Neuronal stem cell (in vitro differentiated cells): ENCODE measurements around the gene AAGAB.

Experiments
- DNase-seq: peaks from one replicate; pipeline ENCODE4 v3.0.0-alpha.2; 2013; ENCODE audit warnings: low spot score
- H2AFZ ChIP-seq: one replicate; pipeline ENCODE4 v1.6.1; 2013; ENCODE audit warnings: mild to moderate bottlenecking, low read length, inconsistent platforms
- H2AK5ac ChIP-seq: 2 replicates; pipeline ENCODE4 v1.6.1; 2013; ENCODE audit warnings: low read depth, mild to moderate bottlenecking, inconsistent platforms, low read length, moderate library complexity, mixed read lengths
- H2BK120ac ChIP-seq: 2 replicates; pipeline ENCODE4 v1.6.1; 2013; ENCODE audit warnings: low read depth, mild to moderate bottlenecking, inconsistent platforms, low read length, moderate library complexity, mixed read lengths
- H2BK12ac ChIP-seq: one replicate; pipeline ENCODE4 v1.6.1; 2013; ENCODE audit warnings: low read length, inconsistent platforms
- H2BK15ac ChIP-seq: 2 replicates; pipeline ENCODE4 v1.6.1; 2013; ENCODE audit warnings: mild to moderate bottlenecking, low read length, inconsistent platforms, mixed read lengths
- H2BK5ac ChIP-seq: one replicate; pipeline ENCODE4 v1.6.1; 2013; ENCODE audit warnings: inconsistent platforms, mild to moderate bottlenecking, low read length, moderate library complexity
- H3K14ac ChIP-seq: one replicate; pipeline ENCODE4 v1.6.1; 2013; ENCODE audit warnings: low read length, inconsistent platforms
- H3K18ac ChIP-seq: 2 replicates; pipeline ENCODE4 v1.6.1; 2013; ENCODE audit warnings: low read length, inconsistent platforms
- H3K23ac ChIP-seq: 2 replicates; pipeline ENCODE4 v1.6.1; 2013; ENCODE audit warnings: low read depth, mild to moderate bottlenecking, mixed read lengths, low read length, inconsistent platforms; ENCODE audit not compliant: poor library complexity
- H3K27ac ChIP-seq: replicated peaks from 3 replicates; pipeline ENCODE4 v1.5.1; 2013; ENCODE audit warnings: low read length, inconsistent platforms
- H3K27me3 ChIP-seq, 3 experiments: 2 replicates each; pipeline ENCODE4 v1.6.1; 2013; ENCODE audit warnings: low read length in 3 of 3, mild to moderate bottlenecking in 2 of 3, inconsistent platforms in 1 of 3, low read depth in 1 of 3, mixed read lengths in 1 of 3, moderate library complexity in 1 of 3; ENCODE audit not compliant: control insufficient read depth in 3 of 3, insufficient read depth in 3 of 3
- H3K36me3 ChIP-seq, 2 donors: replicated peaks in 1 of 2; 2 replicates each; pipeline ENCODE4 v1.6.1; 2013; ENCODE audit warnings: low read length in 2 of 2; ENCODE audit not compliant: control insufficient read depth in 2 of 2, insufficient read depth in 2 of 2
- H3K4ac ChIP-seq: 2 replicates; pipeline ENCODE4 v1.6.1; 2013; ENCODE audit warnings: inconsistent platforms, mild to moderate bottlenecking, low read length, moderate library complexity
- H3K4me1 ChIP-seq, 2 donors: 1 replicate in 1 of 2; 2 replicates in 1 of 2; pipeline ENCODE4 v1.6.1; 2013; ENCODE audit warnings: low read length in 2 of 2, low read depth in 1 of 2; ENCODE audit not compliant: control insufficient read depth in 2 of 2, insufficient read depth in 1 of 2
- H3K4me2 ChIP-seq: one replicate; pipeline ENCODE4 v1.6.1; 2013; ENCODE audit warnings: mild to moderate bottlenecking, low read length, inconsistent platforms; ENCODE audit not compliant: insufficient read depth, poor library complexity, severe bottlenecking
- H3K4me3 ChIP-seq, 2 donors: 2 replicates each; pipeline ENCODE4 v1.5.1; 2013; ENCODE audit warnings: low read length in 2 of 2, mild to moderate bottlenecking in 2 of 2, inconsistent platforms in 1 of 2, moderate library complexity in 1 of 2
- H3K79me1 ChIP-seq: one replicate; pipeline ENCODE4 v1.6.1; 2013; ENCODE audit warnings: low read depth, mild to moderate bottlenecking, inconsistent platforms, low read length, moderate library complexity
- H3K9ac ChIP-seq: one replicate; pipeline ENCODE4 v1.6.1; 2013; ENCODE audit warnings: mild to moderate bottlenecking, low read depth, low read length, inconsistent platforms; ENCODE audit not compliant: poor library complexity
- H3K9me3 ChIP-seq, 2 donors: replicated peaks in 1 of 2; 2 replicates each; pipeline versions ENCODE3 to v1.6.1; 2013; ENCODE audit warnings: low read length in 2 of 2, mild to moderate bottlenecking in 2 of 2, inconsistent platforms in 1 of 2, low read depth in 1 of 2, mixed read lengths in 1 of 2, moderate library complexity in 1 of 2; ENCODE audit not compliant: control insufficient read depth in 2 of 2, insufficient read depth in 1 of 2
- H4K8ac ChIP-seq: one replicate; pipeline ENCODE4 v1.6.1; 2013; ENCODE audit warnings: low read depth, mild to moderate bottlenecking, inconsistent platforms, low read length, moderate library complexity
- H4K91ac ChIP-seq: one replicate; pipeline ENCODE4 v1.6.1; 2013; ENCODE audit warnings: low read length, low read depth, mild to moderate bottlenecking, inconsistent platforms; ENCODE audit not compliant: poor library complexity
- WGBS, 2 donors: extraction: QIAGEN DNeasy Blood & Tissue Kit; methylation state at CpG; one replicate each; pipeline ENCODE4 v1.1.7; 2013; ENCODE audit warnings: missing lambda C conversion rate in 2 of 2, mixed read lengths in 1 of 2; ENCODE audit not compliant: insufficient read length in 2 of 2, insufficient replicate concordance in 1 of 2; ENCODE audit errors: extremely low coverage in 2 of 2; 5-methylcytosine and 5-hydroxymethylcytosine counted together

AAGAB gene

DNA sequence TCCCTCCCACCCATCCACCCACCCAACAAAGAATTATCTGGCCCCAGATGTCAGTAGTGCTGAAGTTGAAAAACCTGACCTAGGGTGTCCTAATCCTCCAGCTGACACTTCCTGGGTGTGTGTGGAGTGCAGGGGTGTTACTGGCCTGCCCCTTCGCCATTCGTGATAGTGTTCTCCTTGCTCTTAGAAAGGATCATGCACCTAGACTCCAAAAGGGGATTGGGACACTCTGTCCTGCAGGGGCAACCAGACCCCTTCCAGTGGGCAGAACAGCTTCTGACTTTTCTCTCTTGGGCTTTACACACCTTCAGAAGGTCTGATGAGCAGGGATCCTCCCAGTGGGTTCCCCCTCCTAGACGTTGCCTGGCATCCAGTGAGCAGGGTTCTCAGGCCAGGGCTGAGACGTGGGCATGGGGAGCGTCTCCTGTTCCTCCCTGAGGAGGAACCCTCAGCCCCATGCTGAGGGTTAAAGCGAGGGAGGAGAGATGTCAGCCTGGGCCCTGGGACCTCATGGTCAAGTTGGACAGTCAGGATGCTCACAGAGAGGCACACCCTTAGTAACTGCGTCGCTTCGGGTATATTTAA lies 75.0 kb downstream of the AAGAB start:
- no peak overlapping the region for H2BK5ac ChIP-seq
- H3K27ac ChIP-seq: no peak overlapping the region
- H3K9ac ChIP-seq: no peak overlapping the region
- DNase-seq: no peak
- H3K23ac ChIP-seq: no peak overlapping the region
- no peak overlapping the region for H2BK120ac ChIP-seq
- no CpG with 5 or more reads among the region's 9 CpGs for WGBS, 2 donors
- peaks cover 12 to 92% of the 10 kb centered on the region in 2 donors for H3K36me3 ChIP-seq
- H2AFZ ChIP-seq: no peak overlapping the region
- peaks cover 2% of the 10 kb centered on the region for H3K79me1 ChIP-seq
- H3K27me3 ChIP-seq: no peaks in the 10 kb centered on the region
- no peak overlapping the region for H3K18ac ChIP-seq
- peaks cover 4 to 13% of the 10 kb centered on the region in 2 donors for H3K4me1 ChIP-seq
- no peak overlapping the region for H3K4me2 ChIP-seq
- H3K4me3 ChIP-seq: no peak overlapping the region
- H2BK12ac ChIP-seq: no peak overlapping the region
- H3K4ac ChIP-seq: no peak overlapping the region
- H4K8ac ChIP-seq: no peak overlapping the region
- H2BK15ac ChIP-seq: no peak overlapping the region
- H3K9me3 ChIP-seq: no peaks in the 10 kb centered on the region
- no peak overlapping the region for H4K91ac ChIP-seq
- no peak overlapping the region for H3K14ac ChIP-seq
- H2AK5ac ChIP-seq: no peak overlapping the region

GRCh38 chr15:67178569-67179210 lies 75.8 kb downstream of the AAGAB start:
- Histone ChIP-seq H2BK12ac (no peak overlapping the region), H3K4me3 (no peak overlapping the region), H2AK5ac (no peak overlapping the region), H3K14ac (no peak overlapping the region), H3K9ac (no peak overlapping the region), H3K18ac (no peak overlapping the region), H3K4me1 (peaks cover 4 to 13% of the 10 kb centered on the region in 2 donors), H3K79me1 (peaks cover 2% of the 10 kb centered on the region), H3K36me3 (peaks cover 9 to 92% of the 10 kb centered on the region in 2 donors), H3K4me2 (no peak overlapping the region), H2BK5ac (no peak overlapping the region), H3K27ac (no peak overlapping the region), H2AFZ (no peak overlapping the region), H4K91ac (no peak overlapping the region), H4K8ac (no peak overlapping the region), H2BK120ac (no peak overlapping the region), H2BK15ac (no peak overlapping the region), H3K4ac (no peak overlapping the region), H3K27me3 (no peaks in the 10 kb centered on the region), H3K23ac (no peak overlapping the region), H3K9me3 (no peaks in the 10 kb centered on the region)
- no peak for DNase-seq
- no CpG with 5 or more reads among the region's 11 CpGs for WGBS, 2 donors

- Histone ChIP-seq H4K8ac (no peak overlapping the region), H3K79me1 (peaks cover 2% of the 10 kb centered on the region), H2BK120ac (no peak overlapping the region), H3K18ac (peak overlapping the region; percentile 2), H2BK15ac (no peak overlapping the region), H3K9ac (no peak overlapping the region), H2BK12ac (no peak overlapping the region), H2AFZ (no peak overlapping the region), H2BK5ac (no peak overlapping the region), H3K27me3 (no peaks in the 10 kb centered on the region), H3K36me3 (peaks cover 9 to 95% of the 10 kb centered on the region in 2 donors), H3K27ac (no peak overlapping the region), H3K4ac (no peak overlapping the region), H3K4me1 (peaks cover 4 to 13% of the 10 kb centered on the region in 2 donors), H3K4me3 (no peak overlapping the region), H3K9me3 (no peaks in the 10 kb centered on the region), H3K23ac (no peak overlapping the region), H3K14ac (no peak overlapping the region), H2AK5ac (no peak overlapping the region), H4K91ac (no peak overlapping the region), H3K4me2 (no peak overlapping the region)
- no peak for DNase-seq
- no CpG with 5 or more reads among the region's 6 CpGs for WGBS, 2 donors
These were observed 76.7 kb downstream of the AAGAB start for GRCh38 chr15:67177752-67178151.

- Histone ChIP-seq H3K4me2 (no peak overlapping the region), H2AK5ac (no peak overlapping the region), H3K18ac (no peak overlapping the region), H4K91ac (no peak overlapping the region), H2BK5ac (no peak overlapping the region), H3K27ac (no peak overlapping the region), H3K27me3 (no peaks in the 10 kb centered on the region), H3K14ac (no peak overlapping the region), H3K4me3 (no peak overlapping the region), H2BK120ac (no peak overlapping the region), H3K4me1 (peaks cover 4 to 13% of the 10 kb centered on the region in 2 donors), H2AFZ (no peak overlapping the region), H3K36me3 (peaks cover 7 to 96% of the 10 kb centered on the region in 2 donors), H3K4ac (no peak overlapping the region), H4K8ac (no peak overlapping the region), H2BK15ac (no peak overlapping the region), H3K9me3 (no peaks in the 10 kb centered on the region), H3K23ac (no peak overlapping the region), H3K79me1 (peaks cover 2% of the 10 kb centered on the region), H3K9ac (peak overlapping the region; percentile 4), H2BK12ac (no peak overlapping the region)
- no CpG with 5 or more reads among the region's 14 CpGs for WGBS, 2 donors
- no peak for DNase-seq
These were observed 78.1 kb downstream of the AAGAB start for GRCh38 chr15:67176195-67176971.
